ENCODE results near the gene SNRPN.

DNA sequence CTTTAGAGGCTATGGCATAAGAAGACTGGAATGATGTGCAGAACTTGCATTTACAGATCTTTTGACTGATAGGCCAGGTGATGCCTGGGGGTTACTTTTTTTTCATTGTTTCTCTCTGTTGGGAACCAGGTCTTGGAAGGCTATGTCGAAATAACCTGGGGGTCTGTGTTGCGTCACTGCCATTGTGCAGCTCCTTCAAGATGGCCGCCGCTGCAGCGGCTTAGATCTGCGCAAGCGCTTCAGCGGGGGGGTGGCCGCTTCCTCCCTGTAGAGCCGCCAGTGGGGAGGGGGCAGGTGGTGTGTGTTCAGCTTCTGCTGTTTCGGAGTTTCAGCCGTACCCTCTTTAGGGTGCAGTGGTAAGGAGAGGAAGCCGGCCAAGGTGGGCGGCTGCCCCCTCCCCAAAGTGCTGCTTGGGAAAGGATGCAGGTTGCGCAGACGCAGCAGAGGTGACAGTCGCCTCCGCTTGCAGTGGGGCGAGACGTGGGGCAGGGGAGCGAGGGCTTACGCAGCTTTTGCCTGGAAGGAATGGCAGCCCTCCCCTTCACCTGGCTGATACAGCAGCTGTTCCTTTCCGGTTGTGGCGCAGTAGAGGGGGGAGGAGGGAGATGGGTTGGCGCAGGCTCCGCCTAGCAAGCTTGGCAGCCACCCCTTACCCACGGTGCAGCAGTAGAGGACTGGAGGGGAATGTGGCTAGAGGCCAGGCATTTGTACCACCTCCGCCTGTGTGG, 1.5 kb downstream of the SNRPN start:
- TF ChIP-seq CTCF (IDR thresholded peaks at IDR 0.05) (no peak), POLR2A (IDR thresholded peaks at IDR 0.05) (no peak), EP300 (IDR thresholded peaks at IDR 0.05) (no peak), POLR2AphosphoS5 (IDR thresholded peaks at IDR 0.05) (peak; percentile 32 to 71 (median 66))

Data from stomach (tissue), 4 donors.